ENCODE data around the gene SLC22A16.

The SLC22A16 gene

DNA sequence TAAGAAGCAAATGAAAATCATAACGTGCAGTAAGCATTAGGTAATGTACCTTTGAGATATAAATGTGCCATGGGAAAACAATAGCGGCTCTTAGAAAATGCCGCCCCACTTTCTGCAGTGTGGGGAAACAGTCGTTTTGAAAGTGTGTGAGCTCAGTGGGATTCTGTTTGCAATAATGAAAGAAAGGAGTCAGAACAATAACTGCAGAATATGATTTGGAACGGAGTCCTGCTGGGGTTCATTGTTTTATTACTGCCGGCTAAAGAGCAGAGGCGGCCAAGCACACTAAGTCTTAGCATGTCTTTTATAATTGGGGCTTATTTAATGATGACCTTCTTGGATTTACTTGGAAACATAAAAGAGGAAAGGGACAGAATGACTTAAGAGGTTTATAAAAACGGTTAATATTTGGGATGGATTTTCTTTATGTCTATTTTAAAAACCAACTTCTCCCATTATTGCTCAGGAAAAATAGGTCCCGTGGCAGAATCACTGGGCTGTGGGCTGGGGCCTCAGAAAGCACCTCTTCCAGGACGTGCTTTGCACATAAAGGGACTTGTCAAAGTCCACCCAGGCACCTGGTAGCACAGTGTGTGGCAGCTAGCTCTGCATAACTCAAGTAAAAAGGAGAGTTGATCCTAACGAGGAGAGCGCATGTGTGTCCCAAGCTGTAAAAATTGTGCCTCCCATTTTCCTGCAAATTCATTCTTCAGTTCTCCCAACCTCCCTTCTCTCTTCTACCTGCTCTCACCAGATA is 44.0 kb upstream of the SLC22A16 start:
- Histone ChIP-seq H3K79me2 (ENCODE audit: low read length) (no peaks in the 10 kb centered on the region), H3K4me2 (ENCODE audit: low read depth, low read length) (no peak overlapping the region), H3K9ac (ENCODE audit: low read length) (no peak overlapping the region), H3K4me1 (ENCODE audit: low read length) (no peaks in the 10 kb centered on the region), H2AFZ (ENCODE audit: low read length) (no peak overlapping the region), H3K9me3 (replicated peaks; ENCODE audit: insufficient read depth, low read length) (no peaks in the 10 kb centered on the region), H3K9me2 (replicated peaks; ENCODE audit: insufficient read depth, low read length) (no peaks in the 10 kb centered on the region), H3F3A (ENCODE audit: insufficient read depth, low read length) (no peaks in the 10 kb centered on the region), H3K4me3 (ENCODE audit: low read length) (no peak overlapping the region), H3K27ac (ENCODE audit: low read length) (no peak overlapping the region), H3K36me3 (replicated peaks; ENCODE audit: insufficient read depth, low read length) (no peaks in the 10 kb centered on the region), H4K20me1 (ENCODE audit: insufficient read depth, low read length) (no peaks in the 10 kb centered on the region), H3K27me3 (replicated peaks; ENCODE audit: insufficient read depth, low read length) (no peaks in the 10 kb centered on the region)
- TF ChIP-seq, protein P1, sequence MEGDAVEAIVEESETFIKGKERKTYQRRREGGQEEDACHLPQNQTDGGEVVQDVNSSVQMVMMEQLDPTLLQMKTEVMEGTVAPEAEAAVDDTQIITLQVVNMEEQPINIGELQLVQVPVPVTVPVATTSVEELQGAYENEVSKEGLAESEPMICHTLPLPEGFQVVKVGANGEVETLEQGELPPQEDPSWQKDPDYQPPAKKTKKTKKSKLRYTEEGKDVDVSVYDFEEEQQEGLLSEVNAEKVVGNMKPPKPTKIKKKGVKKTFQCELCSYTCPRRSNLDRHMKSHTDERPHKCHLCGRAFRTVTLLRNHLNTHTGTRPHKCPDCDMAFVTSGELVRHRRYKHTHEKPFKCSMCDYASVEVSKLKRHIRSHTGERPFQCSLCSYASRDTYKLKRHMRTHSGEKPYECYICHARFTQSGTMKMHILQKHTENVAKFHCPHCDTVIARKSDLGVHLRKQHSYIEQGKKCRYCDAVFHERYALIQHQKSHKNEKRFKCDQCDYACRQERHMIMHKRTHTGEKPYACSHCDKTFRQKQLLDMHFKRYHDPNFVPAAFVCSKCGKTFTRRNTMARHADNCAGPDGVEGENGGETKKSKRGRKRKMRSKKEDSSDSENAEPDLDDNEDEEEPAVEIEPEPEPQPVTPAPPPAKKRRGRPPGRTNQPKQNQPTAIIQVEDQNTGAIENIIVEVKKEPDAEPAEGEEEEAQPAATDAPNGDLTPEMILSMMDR (IDR thresholded peaks at IDR 0.05; ENCODE audit: low read length): no peak
- TF ChIP-seq EZH2 (optimal IDR thresholded peaks at IDR 0.05; ENCODE audit: low read depth, low read length) (no peak), EZH2phosphoT487 (IDR thresholded peaks at IDR 0.05; ENCODE audit: low read length) (no peak)
- DNase-seq: no peak

DNA sequence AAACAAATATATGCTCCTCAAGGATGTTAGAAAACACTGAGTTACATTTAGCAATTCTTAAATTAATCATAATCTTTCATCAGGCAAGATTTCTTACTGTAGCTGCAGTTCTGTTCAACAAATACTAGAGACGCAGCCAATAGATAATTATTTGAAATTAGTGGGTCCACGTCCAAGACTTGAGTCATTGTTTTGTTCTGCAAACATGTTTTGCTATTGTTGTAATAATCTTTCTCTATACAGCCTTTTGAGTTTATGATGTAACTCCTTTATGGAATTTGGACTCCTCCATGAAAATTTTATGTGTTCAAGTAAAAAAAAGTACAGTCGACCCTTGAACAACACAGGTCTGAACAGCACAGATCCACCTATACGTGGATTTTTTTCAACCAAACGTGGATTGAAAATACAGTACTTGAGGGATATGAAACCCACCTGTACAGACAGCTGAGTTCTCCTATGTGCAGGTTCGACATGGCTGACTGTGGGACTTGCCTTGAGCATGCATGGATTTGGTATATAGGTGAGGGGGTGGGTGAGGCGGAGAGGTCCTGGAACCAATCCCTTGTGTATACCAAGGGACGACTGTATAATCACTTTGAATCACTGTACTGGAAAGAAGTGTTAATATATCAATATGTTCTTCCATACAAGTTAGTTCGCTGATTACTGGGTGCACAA is 41.3 kb upstream of the SLC22A16 start:
- H3F3A ChIP-seq (ENCODE audit: insufficient read depth, low read length): no peaks in the 10 kb centered on the region
- no peak overlapping the region for H3K4me2 ChIP-seq (ENCODE audit: low read depth, low read length)
- no peak overlapping the region for H3K27ac ChIP-seq (ENCODE audit: low read length)
- H3K9me2 ChIP-seq (replicated peaks; ENCODE audit: insufficient read depth, low read length): no peaks in the 10 kb centered on the region
- H3K27me3 ChIP-seq (replicated peaks; ENCODE audit: insufficient read depth, low read length): no peaks in the 10 kb centered on the region
- no peaks in the 10 kb centered on the region for H3K9me3 ChIP-seq (replicated peaks; ENCODE audit: insufficient read depth, low read length)
- H3K4me3 ChIP-seq (ENCODE audit: low read length): no peak overlapping the region
- no peak overlapping the region for H3K9ac ChIP-seq (ENCODE audit: low read length)
- no peaks in the 10 kb centered on the region for H3K36me3 ChIP-seq (replicated peaks; ENCODE audit: insufficient read depth, low read length)
- H3K4me1 ChIP-seq (ENCODE audit: low read length): no peaks in the 10 kb centered on the region
- no peak overlapping the region for H2AFZ ChIP-seq (ENCODE audit: low read length)
- TF ChIP-seq EZH2 (optimal IDR thresholded peaks at IDR 0.05; ENCODE audit: low read depth, low read length): no peak
- TF ChIP-seq EZH2phosphoT487 (IDR thresholded peaks at IDR 0.05; ENCODE audit: low read length): no peak
- TF ChIP-seq, protein P1 (IDR thresholded peaks at IDR 0.05; ENCODE audit: low read length): no peak
- no peaks in the 10 kb centered on the region for H4K20me1 ChIP-seq (ENCODE audit: insufficient read depth, low read length)
- no peaks in the 10 kb centered on the region for H3K79me2 ChIP-seq (ENCODE audit: low read length)
- DNase-seq: no peak

DNA sequence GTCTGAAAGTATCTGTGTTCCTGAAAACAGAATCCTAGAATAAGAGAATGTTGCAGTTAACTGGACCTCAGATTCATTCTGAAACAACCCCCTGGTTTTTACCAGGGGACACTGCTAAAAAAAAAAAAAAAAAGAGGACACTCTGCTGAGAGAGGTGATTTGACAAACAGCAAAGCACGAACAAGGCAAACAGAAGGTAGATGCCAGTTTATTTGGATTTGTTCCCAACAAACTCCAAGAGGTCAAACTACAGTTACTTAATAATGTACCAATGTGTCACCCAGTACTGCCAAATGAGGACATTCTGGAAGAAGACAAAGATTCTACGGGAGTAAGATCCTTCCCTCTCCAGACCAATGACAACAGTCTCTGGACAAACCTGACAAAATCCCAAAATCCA is 40.6 kb upstream of the SLC22A16 start:
- no peak for DNase-seq
- H3K4me3 ChIP-seq (ENCODE audit: low read length): no peak overlapping the region
- H3K27me3 ChIP-seq (replicated peaks; ENCODE audit: insufficient read depth, low read length): no peaks in the 10 kb centered on the region
- H4K20me1 ChIP-seq (ENCODE audit: insufficient read depth, low read length): no peaks in the 10 kb centered on the region
- no peak overlapping the region for H3K4me2 ChIP-seq (ENCODE audit: low read depth, low read length)
- no peaks in the 10 kb centered on the region for H3F3A ChIP-seq (ENCODE audit: insufficient read depth, low read length)
- no peaks in the 10 kb centered on the region for H3K36me3 ChIP-seq (replicated peaks; ENCODE audit: insufficient read depth, low read length)
- no peaks in the 10 kb centered on the region for H3K9me3 ChIP-seq (replicated peaks; ENCODE audit: insufficient read depth, low read length)
- no peak overlapping the region for H2AFZ ChIP-seq (ENCODE audit: low read length)
- TF ChIP-seq, protein P1 (IDR thresholded peaks at IDR 0.05; ENCODE audit: low read length): no peak
- TF ChIP-seq EZH2 (optimal IDR thresholded peaks at IDR 0.05; ENCODE audit: low read depth, low read length) (no peak), EZH2phosphoT487 (IDR thresholded peaks at IDR 0.05; ENCODE audit: low read length) (no peak)
- H3K9me2 ChIP-seq (replicated peaks; ENCODE audit: insufficient read depth, low read length): no peaks in the 10 kb centered on the region
- H3K4me1 ChIP-seq (ENCODE audit: low read length): no peaks in the 10 kb centered on the region
- H3K27ac ChIP-seq (ENCODE audit: low read length): no peak overlapping the region
- no peaks in the 10 kb centered on the region for H3K79me2 ChIP-seq (ENCODE audit: low read length)
- H3K9ac ChIP-seq (ENCODE audit: low read length): no peak overlapping the region
